Neural cell (in vitro differentiated cells): ENCODE measurements around the gene FAIM. TPM values are rescaled to one million over a fixed set of nuclear protein-coding genes. Genes with fewer than 3 reads are reported as not detected.
"Not testable (repeated sequence)": the region's sequence is repeated elsewhere in the genome, so short reads cannot be mapped to it uniquely, and the experiment has no call there.

Experiments used
- H2AFZ ChIP-seq: fragments of 200-600, 300-800 bp; sonication (generic), shearing (Covaris generic); 2 replicates; pipeline ENCODE4 v1.6.0; 2014; ENCODE audit warnings: low read depth, mild to moderate bottlenecking, antibody characterized with exemption, low read length, moderate library complexity
- H3F3A ChIP-seq: fragments of 200-600 bp; shearing (Covaris generic); 2 replicates; pipeline ENCODE4 v1.6.1; 2016; ENCODE audit warnings: mild to moderate bottlenecking, moderate library complexity, mixed read lengths, antibody characterized with exemption, low read length; ENCODE audit not compliant: insufficient read depth, poor library complexity, severe bottlenecking
- H3K27ac ChIP-seq: fragments of 200-600, 300-800 bp; sonication (generic), shearing (Covaris generic); 2 replicates; pipeline ENCODE4 v1.5.1; 2014; ENCODE audit warnings: mild to moderate bottlenecking, low read length, moderate library complexity
- H3K27me3 ChIP-seq: fragments of 300-800, 200-600 bp; sonication (generic), shearing (Covaris generic); 2 replicates; pipeline ENCODE4 v1.6.0; 2014; ENCODE audit warnings: mild to moderate bottlenecking, low read depth, low read length, moderate library complexity; ENCODE audit not compliant: insufficient read depth
- H3K36me3 ChIP-seq: fragments of 300-800, 200-600 bp; sonication (generic), shearing (Covaris generic); 2 replicates; pipeline ENCODE4 v1.5.1; 2014; ENCODE audit warnings: mild to moderate bottlenecking, antibody characterized with exemption, low read length, moderate library complexity; ENCODE audit not compliant: insufficient read depth
- H3K4me2 ChIP-seq: fragments of 300-800, 200-600 bp; sonication (generic), shearing (Covaris generic); 2 replicates; pipeline ENCODE4 v1.6.0; 2014; ENCODE audit warnings: mild to moderate bottlenecking, low read length
- H3K4me3 ChIP-seq: fragments of 300-800, 200-600 bp; sonication (generic), shearing (Covaris generic); 2 replicates; pipeline ENCODE4 v1.5.1; 2014; ENCODE audit warnings: mild to moderate bottlenecking, low read length, moderate library complexity
- H3K79me2 ChIP-seq: fragments of 200-600 bp; shearing (Covaris generic); replicated peaks from 2 replicates; pipeline ENCODE4 v1.6.0; 2014; ENCODE audit warnings: mild to moderate bottlenecking, low read length, moderate library complexity; ENCODE audit not compliant: insufficient read depth
- H3K9ac ChIP-seq: fragments of 300-800, 200-600 bp; sonication (generic), shearing (Covaris generic); 2 replicates; pipeline ENCODE4 v1.6.1; 2016; ENCODE audit warnings: mild to moderate bottlenecking, low read length, mixed read lengths
- H3K9me2 ChIP-seq: fragments of 200-600 bp; shearing (Covaris generic); 2 replicates; pipeline ENCODE4 v1.6.1; 2016; ENCODE audit warnings: mild to moderate bottlenecking, low read length, mixed read lengths; ENCODE audit not compliant: insufficient read depth
- H3K9me3 ChIP-seq: fragments of 200-600, 300-800 bp; sonication (generic), shearing (Covaris generic); 2 replicates; pipeline ENCODE4 v1.6.1; 2016; ENCODE audit warnings: mild to moderate bottlenecking, mixed run types, low read length, moderate library complexity, mixed read lengths
- H4K20me1 ChIP-seq: fragments of 200-600 bp; shearing (Covaris generic); 2 replicates; pipeline ENCODE4 v1.6.1; 2016; ENCODE audit warnings: mild to moderate bottlenecking, mixed run types; ENCODE audit not compliant: insufficient read depth
- EP300 ChIP-seq: fragments of 450-650 bp; conservative IDR thresholded peaks from 2 replicates; pipeline ENCODE4 v1.6.1; 2014; ENCODE audit warnings: antibody characterized with exemption, mild to moderate bottlenecking, moderate library complexity; ENCODE audit not compliant: poor library complexity, severe bottlenecking
- EZH2 ChIP-seq: fragments of 200-600, 300-800 bp; shearing (Covaris generic), sonication (generic); IDR thresholded peaks from 2 replicates; pipeline ENCODE4 v1.6.1; 2014; ENCODE audit warnings: antibody characterized with exemption, low read length, borderline replicate concordance, mild to moderate bottlenecking; ENCODE audit not compliant: insufficient read depth, poor library complexity, severe bottlenecking
- MXI1 ChIP-seq: fragments of 450-650 bp; conservative IDR thresholded peaks from 2 replicates; pipeline ENCODE4 v1.6.1; 2014; ENCODE audit warnings: antibody characterized with exemption, mild to moderate bottlenecking; ENCODE audit not compliant: poor library complexity, severe bottlenecking
- POLR2AphosphoS5 ChIP-seq: IDR thresholded peaks from 2 replicates; pipeline ENCODE4 v1.6.1; 2012
- RAD21 ChIP-seq: fragments of 450-650 bp; conservative IDR thresholded peaks from 2 replicates; pipeline ENCODE4 v1.6.1; 2014; ENCODE audit warnings: antibody characterized with exemption, mild to moderate bottlenecking, moderate library complexity
- SMC3 ChIP-seq: fragments of 450-650 bp; conservative IDR thresholded peaks from 2 replicates; pipeline ENCODE4 v1.6.1; 2014; ENCODE audit warnings: antibody characterized with exemption, mild to moderate bottlenecking, moderate library complexity; ENCODE audit not compliant: poor library complexity
- TAF1 ChIP-seq: IDR thresholded peaks from 2 replicates; pipeline ENCODE4 v1.6.1; 2012; ENCODE audit warnings: low read depth
- polyA plus RNA-seq: library from polyadenylated mRNA; depleted of rRNA; stranded (reverse); fragments of >200 nt; gene quantifications from 2 replicates; pipeline ENCODE4 v1.2.3, GENCODE V29; 2014
- TF ChIP-seq, protein P1 (sequence below): IDR thresholded peaks from 2 replicates; pipeline ENCODE4 v1.6.1; 2012; ENCODE audit warnings: borderline replicate concordance
- TF ChIP-seq, protein P2 (sequence below): fragments of 450-650 bp; IDR thresholded peaks from 2 replicates; pipeline ENCODE4 v1.5.1; 2014; ENCODE audit warnings: antibody characterized with exemption, mild to moderate bottlenecking, moderate library complexity; ENCODE audit not compliant: poor library complexity, severe bottlenecking

Gene FAIM
- polyA plus RNA-seq, 1 donor from 2014 or later, result 3.1 TPM

DNA sequence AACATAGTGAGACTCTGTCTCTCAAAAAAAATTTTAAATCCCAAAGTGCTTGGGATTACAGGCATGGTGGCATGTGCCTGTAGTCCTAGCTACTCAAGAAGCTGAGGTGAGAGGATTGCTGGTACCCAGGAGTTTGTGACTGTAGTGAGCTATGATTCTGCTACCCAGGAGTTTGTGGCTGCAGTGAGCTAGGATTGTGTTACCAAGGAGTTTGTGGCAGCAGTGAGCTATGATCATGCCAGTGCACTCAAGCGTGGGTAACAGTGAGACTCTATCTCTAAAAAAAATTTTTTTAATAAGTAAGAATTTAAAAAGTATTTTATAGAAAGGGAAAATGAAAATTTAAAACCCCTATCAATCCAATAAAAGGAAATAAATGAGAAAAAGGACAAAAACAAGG, 69.5 kb downstream of the FAIM start:
- Histone ChIP-seq H4K20me1 (no peaks in the 10 kb centered on the region), H3K9me2 (no peaks in the 10 kb centered on the region), H3K27me3 (no peaks in the 10 kb centered on the region), H3F3A (no peaks in the 10 kb centered on the region), H3K4me3 (no peak overlapping the region), H2AFZ (no peak overlapping the region), H3K79me2 (no peaks in the 10 kb centered on the region), H3K9me3 (no peaks in the 10 kb centered on the region), H3K4me2 (no peak overlapping the region), H3K9ac (no peak overlapping the region), H3K27ac (no peak overlapping the region), H3K36me3 (no peaks in the 10 kb centered on the region)
- TF ChIP-seq MXI1 (no peak), TAF1 (no peak), RAD21 (no peak), POLR2AphosphoS5 (no peak), EP300 (no peak), EZH2 (no peak), SMC3 (no peak)
- TF ChIP-seq, protein P1, sequence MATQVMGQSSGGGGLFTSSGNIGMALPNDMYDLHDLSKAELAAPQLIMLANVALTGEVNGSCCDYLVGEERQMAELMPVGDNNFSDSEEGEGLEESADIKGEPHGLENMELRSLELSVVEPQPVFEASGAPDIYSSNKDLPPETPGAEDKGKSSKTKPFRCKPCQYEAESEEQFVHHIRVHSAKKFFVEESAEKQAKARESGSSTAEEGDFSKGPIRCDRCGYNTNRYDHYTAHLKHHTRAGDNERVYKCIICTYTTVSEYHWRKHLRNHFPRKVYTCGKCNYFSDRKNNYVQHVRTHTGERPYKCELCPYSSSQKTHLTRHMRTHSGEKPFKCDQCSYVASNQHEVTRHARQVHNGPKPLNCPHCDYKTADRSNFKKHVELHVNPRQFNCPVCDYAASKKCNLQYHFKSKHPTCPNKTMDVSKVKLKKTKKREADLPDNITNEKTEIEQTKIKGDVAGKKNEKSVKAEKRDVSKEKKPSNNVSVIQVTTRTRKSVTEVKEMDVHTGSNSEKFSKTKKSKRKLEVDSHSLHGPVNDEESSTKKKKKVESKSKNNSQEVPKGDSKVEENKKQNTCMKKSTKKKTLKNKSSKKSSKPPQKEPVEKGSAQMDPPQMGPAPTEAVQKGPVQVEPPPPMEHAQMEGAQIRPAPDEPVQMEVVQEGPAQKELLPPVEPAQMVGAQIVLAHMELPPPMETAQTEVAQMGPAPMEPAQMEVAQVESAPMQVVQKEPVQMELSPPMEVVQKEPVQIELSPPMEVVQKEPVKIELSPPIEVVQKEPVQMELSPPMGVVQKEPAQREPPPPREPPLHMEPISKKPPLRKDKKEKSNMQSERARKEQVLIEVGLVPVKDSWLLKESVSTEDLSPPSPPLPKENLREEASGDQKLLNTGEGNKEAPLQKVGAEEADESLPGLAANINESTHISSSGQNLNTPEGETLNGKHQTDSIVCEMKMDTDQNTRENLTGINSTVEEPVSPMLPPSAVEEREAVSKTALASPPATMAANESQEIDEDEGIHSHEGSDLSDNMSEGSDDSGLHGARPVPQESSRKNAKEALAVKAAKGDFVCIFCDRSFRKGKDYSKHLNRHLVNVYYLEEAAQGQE, result no peak
- TF ChIP-seq, protein P2, sequence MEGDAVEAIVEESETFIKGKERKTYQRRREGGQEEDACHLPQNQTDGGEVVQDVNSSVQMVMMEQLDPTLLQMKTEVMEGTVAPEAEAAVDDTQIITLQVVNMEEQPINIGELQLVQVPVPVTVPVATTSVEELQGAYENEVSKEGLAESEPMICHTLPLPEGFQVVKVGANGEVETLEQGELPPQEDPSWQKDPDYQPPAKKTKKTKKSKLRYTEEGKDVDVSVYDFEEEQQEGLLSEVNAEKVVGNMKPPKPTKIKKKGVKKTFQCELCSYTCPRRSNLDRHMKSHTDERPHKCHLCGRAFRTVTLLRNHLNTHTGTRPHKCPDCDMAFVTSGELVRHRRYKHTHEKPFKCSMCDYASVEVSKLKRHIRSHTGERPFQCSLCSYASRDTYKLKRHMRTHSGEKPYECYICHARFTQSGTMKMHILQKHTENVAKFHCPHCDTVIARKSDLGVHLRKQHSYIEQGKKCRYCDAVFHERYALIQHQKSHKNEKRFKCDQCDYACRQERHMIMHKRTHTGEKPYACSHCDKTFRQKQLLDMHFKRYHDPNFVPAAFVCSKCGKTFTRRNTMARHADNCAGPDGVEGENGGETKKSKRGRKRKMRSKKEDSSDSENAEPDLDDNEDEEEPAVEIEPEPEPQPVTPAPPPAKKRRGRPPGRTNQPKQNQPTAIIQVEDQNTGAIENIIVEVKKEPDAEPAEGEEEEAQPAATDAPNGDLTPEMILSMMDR, result no peak

DNA sequence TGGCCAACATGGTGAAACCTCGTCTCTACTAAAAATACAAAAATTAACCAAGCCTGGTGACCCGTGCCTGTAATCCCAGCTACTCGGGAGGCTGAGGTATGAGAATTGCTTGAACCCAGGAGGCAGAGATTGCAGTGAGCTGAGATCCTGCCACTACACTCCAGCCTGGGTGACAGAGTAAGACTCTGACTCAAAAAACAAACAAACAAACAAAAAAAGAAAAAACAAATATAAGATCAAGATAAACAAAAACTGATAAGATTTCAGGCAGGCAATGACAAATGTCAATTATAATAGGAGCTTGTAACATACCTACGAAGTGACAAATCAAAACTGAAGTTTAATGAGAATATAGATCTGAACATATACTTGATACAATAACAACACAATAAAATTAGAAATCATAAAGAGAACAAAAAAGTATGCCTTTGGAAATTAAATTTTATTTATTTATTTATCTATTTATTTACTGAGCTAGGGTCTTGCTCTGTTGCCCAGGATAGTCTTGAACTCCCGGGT, 70.4 kb downstream of the FAIM start:
- H3K27me3 ChIP-seq, result no peaks in the 10 kb centered on the region
- H3K79me2 ChIP-seq, result no peaks in the 10 kb centered on the region
- no peak overlapping the region for H3K4me3 ChIP-seq
- TF ChIP-seq SMC3 (no peak), MXI1 (no peak), POLR2AphosphoS5 (no peak), EZH2 (no peak), RAD21 (no peak)
- TF ChIP-seq, protein P1, result no peak
- H3K9ac ChIP-seq, result no peak overlapping the region
- no peak overlapping the region for H3K27ac ChIP-seq
- H2AFZ ChIP-seq, result no peak overlapping the region
- no peaks in the 10 kb centered on the region for H3K9me2 ChIP-seq
- no peak overlapping the region for H3K4me2 ChIP-seq
- no peaks in the 10 kb centered on the region for H3F3A ChIP-seq
- no peaks in the 10 kb centered on the region for H3K9me3 ChIP-seq
- no peaks in the 10 kb centered on the region for H3K36me3 ChIP-seq
- H4K20me1 ChIP-seq, result no peaks in the 10 kb centered on the region

DNA sequence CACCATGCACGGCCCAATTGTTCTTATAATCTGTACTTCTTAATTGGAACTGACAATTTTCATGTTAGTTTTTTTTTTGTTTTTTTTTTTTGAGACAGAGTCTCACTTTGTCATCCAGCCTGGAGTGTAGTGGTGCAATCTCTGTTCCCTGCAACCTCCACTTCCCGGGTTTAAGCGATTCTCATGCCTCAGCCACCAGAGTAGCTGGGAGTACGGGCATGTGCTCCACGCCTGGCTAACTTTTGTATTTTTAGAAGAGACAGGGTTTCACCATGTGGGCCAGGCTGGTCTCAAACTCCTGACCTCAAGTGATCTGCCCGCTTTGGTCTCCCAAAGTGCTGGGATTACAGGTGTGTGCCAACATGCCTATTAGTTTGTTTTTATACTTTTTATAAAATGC, 72.4 kb downstream of the FAIM start:
- H3K4me2 ChIP-seq, H3K4me3 ChIP-seq, H3F3A ChIP-seq, H3K9ac ChIP-seq, H3K9me3 ChIP-seq, H3K9me2 ChIP-seq, H2AFZ ChIP-seq, H3K27me3 ChIP-seq, H4K20me1 ChIP-seq, H3K36me3 ChIP-seq, H3K27ac ChIP-seq, H3K79me2 ChIP-seq: not testable (repeated sequence)
